Stimulated activated CD4-positive, alpha-beta T cell treated with anti-CD3 and anti-CD28 coated beads, Interleukin-2, amount 100 ng/mL, for 48 hours (primary cell): ENCODE measurements around the gene SLC25A25.

Experiments
- DNase-seq, 2 donors: peaks; one replicate each; pipeline ENCODE4 v3.0.0-alpha.2; 2020

SLC25A25 gene

GRCh38 chr9:128149001-128149701, 81.1 kb downstream of the SLC25A25 start, which contains the start of gene LCN2:
TSS of gene LCN2 (plus strand) at chr9:128149453. CDS start at chr9:128149526, 73 bp downstream.
- DNase-seq = no peak

DNA sequence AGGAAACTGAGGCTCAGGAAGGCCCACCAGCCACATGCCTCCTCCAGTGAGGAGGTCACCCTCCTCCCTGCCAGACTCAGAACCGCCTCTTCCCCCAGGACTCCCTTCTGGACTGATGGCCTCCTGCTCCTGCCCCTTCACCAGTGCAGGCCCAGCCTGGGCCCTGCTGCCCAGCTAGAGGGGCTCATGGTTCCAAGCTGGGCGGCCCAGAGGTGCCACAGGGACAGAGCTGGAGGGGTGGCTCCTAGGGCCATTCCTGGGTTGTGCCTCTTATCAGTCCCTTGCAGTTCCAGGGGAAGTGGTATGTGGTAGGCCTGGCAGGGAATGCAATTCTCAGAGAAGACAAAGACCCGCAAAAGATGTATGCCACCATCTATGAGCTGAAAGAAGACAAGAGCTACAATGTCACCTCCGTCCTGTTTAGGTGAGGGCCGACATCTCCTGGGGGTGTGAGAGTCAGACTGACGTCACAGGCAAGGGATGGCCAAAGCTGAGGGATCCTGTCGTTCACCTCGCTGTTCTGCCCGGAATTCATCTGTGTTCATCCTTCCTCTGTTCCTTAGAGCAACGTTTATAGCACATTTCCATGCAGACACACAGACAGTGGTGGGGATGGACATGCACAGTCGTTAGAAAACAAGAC, 82.0 kb downstream of the SLC25A25 start:
- no peak for DNase-seq

DNA sequence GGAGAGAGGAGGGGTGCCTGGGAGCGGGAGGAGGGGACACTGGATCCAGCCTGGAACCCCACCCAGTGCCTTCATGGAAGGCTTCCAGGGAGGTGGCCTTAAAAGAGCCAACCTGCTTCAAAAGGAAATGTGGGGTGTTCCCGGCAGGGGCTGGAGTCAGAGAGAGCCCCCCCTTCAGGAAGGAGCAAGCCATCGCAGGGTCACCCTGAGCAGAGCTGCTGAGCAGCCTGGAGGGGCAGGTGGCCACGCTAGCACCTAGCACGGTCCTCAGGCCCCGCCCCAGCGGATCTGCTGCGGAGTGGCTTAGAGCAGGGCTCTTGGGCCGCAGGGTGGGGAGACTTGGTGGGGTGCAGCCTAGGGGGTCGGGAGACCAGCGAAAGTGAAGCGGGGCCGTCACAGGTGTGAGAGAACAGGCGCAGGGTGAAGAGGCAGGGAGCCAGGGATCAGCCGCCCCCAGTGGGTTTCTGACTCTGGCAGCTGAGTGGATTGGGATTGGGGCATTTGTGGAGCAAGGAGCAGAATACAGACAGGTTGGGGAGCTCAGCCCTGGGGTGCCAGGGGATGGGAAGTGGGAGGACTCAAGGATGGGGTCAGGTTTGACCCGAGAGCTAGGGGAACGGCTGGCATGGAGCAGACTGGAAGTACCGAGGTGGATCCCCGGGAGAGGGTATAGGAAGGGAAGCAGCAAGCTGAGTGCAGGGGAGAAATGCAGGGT, 82.7 kb downstream of the SLC25A25 start:
- DNase-seq = no peak

- no peak for DNase-seq
Observed at GRCh38 chr9:128151309-128152132, 83.5 kb downstream of the SLC25A25 start.

GRCh38 chr9:128152133-128153059, 84.4 kb downstream of the SLC25A25 start:
- DNase-seq = no peak

DNA sequence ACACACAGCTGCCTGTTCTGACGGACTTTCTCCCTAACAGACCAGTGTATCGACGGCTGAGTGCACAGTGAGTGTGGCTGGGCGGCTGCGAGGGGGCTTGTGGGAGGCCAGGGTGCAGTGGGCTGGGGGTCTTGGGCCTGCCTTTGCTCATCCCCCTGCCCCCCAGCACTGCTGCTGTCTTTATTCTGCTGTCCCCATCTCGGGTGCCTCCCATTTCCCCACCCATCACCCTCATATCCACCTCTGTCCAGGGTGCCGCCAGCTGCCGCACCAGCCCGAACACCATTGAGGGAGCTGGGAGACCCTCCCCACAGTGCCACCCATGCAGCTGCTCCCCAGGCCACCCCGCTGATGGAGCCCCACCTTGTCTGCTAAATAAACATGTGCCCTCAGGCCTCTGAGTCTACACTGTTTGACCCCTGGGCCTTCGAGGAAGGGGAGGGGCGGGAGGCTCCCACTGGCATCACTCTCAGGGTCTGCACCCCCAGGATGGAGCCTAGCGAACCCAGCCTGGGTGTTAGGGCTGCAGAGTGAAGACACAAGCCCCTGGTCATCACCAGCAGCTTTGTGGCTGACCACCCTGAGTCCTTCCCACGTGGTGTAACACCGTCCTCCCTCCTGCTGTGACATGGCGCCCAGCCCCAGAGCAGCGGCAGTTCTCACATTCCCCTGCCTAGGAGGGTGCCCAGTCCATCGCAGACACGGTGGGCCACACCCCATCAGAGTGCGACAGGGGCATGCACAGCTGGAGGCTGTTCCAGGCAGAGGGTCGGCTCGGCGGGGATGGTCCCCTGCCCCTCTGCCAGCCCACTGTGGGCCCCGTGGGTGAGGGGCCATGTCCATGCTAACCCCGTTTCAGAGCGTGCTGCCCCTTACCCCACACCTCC, 85.3 kb downstream of the SLC25A25 start:
- no peak for DNase-seq

DNA sequence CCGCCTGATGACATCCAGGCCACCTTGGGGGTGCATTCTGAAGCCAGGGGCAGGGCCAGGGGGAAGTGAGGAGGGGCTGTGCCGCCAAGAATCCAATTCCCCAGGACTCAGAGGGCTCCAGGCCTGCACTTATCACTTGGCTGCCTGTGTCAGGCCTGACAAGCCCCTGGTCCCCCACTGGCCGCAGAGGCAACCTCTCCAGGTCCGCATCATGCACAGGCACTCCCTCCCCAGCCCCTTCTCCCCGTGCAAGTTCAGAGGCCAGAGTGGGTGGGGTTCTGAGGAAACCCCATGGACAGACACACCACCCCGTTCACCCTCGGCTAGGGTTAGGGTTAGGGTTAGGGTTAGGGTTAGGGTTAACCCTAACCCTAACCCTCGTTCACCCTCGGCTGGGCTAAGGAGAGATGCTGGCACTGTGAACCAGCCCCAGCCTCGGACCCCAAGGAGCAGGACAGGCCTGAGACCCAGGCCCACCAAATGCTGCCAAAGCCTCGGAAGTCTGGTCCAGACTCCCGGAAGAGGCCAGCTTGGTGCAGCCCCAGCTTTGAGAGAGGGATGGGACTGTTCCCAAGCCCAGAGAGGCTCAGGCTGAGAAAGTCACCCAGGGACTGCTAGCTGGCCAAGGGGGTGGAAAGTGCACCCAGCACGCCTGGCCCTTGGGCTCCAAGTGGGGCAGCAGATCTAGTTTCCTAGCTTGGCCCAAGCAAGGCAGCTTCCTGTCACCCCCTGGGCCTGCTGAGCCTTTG, 86.1 kb downstream of the SLC25A25 start:
- no peak for DNase-seq

DNA sequence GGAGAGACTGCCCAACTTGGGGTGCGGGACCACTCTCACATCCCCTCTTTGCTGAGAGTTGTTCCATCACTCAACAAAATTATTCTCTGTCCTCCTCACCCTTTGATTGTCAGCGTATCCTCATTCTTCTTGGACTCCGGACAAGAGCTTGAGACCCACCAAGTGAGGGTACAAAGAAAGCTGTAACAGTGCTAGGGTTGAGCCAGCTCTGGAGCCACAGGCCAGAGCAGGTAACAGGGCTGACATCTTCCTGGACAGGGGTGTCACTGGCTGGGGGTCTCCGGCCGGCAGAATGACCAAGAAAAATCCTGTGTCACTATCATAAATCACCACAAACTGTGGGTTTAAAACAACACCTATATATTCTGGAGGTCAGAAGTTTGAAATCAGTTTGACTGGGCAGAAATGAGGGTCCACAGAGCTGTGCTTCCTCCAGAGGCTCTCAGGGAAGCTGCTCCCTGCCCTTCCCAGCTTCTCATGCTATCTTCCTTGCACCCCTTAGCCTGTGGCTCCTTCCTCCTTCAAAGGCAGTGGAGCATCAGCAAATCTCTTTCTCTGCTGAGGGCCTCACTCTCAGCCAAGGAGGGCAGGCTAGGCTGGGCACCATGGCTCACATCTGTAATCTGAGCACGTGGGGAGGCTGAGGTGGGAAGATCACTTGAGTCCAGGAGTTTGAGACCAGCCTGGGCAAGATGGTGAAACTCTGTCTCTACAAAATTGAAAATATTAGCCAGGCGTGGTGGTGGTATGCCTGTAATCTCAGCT, 87.9 kb downstream of the SLC25A25 start:
- DNase-seq = no peak
